ENCODE measurements around the gene CDH8.
A peak's percentile ranks its signal among the peaks of the same experiment; 100 is the strongest.

The CDH8 gene

GRCh38 chr16:62059527-62059926 lies 23.3 kb upstream of the CDH8 start:
- H3K27me3 ChIP-seq (ENCODE audit: control insufficient read depth in 5 of 5, insufficient read depth in 4 of 5, low read length in 5 of 5) = no peaks in the 10 kb centered on the region
- no peak overlapping the region for H3K27ac ChIP-seq (ENCODE audit: low read depth, low read length)
- H3K4me3 ChIP-seq (ENCODE audit: low read depth in 1 of 5, low read length in 5 of 5) = no peak overlapping the region
- H3K9ac ChIP-seq (ENCODE audit: low read length in 5 of 5) = no peak overlapping the region
- no peaks in the 10 kb centered on the region for H3K4me1 ChIP-seq (ENCODE audit: control insufficient read depth in 5 of 5, insufficient read depth in 5 of 5, low read length in 5 of 5)
- no peaks in the 10 kb centered on the region for H3K9me3 ChIP-seq (ENCODE audit: control insufficient read depth in 5 of 5, low read length in 5 of 5)
- no peaks in the 10 kb centered on the region for H3K36me3 ChIP-seq (ENCODE audit: control insufficient read depth in 5 of 5, insufficient read depth in 5 of 5, low read length in 5 of 5)

DNA sequence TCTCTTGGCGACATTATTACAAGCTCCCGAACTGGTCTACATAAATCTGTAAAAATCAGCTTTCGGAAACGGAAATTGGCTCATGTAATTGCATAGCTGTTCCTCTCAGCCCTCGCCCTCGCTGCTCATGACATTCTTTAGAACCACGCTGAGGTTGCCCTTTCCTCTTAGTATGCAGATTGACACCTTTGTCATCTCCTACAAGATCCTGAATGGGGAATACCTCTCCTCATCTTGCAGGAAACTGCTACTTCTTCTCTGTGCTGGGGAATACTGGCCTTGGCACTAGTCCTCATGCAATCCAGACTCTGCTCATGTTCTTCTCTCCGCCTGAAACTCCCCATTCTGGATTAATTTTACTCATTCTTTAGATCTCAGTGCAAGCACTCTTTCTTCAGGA lies 22.2 kb upstream of the CDH8 start:
- no peaks in the 10 kb centered on the region for H3K36me3 ChIP-seq (ENCODE audit: control insufficient read depth in 5 of 5, insufficient read depth in 5 of 5, low read length in 5 of 5)
- H3K4me3 ChIP-seq (ENCODE audit: low read depth in 1 of 5, low read length in 5 of 5) = no peak overlapping the region
- no peak overlapping the region for H3K9ac ChIP-seq (ENCODE audit: low read length in 5 of 5)
- no peaks in the 10 kb centered on the region for H3K27me3 ChIP-seq (ENCODE audit: control insufficient read depth in 5 of 5, insufficient read depth in 4 of 5, low read length in 5 of 5)
- no peaks in the 10 kb centered on the region for H3K4me1 ChIP-seq (ENCODE audit: control insufficient read depth in 5 of 5, insufficient read depth in 5 of 5, low read length in 5 of 5)
- no peaks in the 10 kb centered on the region for H3K9me3 ChIP-seq (ENCODE audit: control insufficient read depth in 5 of 5, low read length in 5 of 5)
- H3K27ac ChIP-seq (ENCODE audit: low read depth, low read length) = no peak overlapping the region

GRCh38 chr16:62051942-62052341 lies 15.7 kb upstream of the CDH8 start:
- Histone ChIP-seq H3K27me3 (ENCODE audit: control insufficient read depth in 5 of 5, insufficient read depth in 4 of 5, low read length in 5 of 5) (no peaks in the 10 kb centered on the region), H3K4me3 (ENCODE audit: low read depth in 1 of 5, low read length in 5 of 5) (no peak overlapping the region), H3K27ac (ENCODE audit: low read depth, low read length) (no peak overlapping the region), H3K4me1 (ENCODE audit: control insufficient read depth in 5 of 5, insufficient read depth in 5 of 5, low read length in 5 of 5) (no peaks in the 10 kb centered on the region), H3K9ac (ENCODE audit: low read length in 5 of 5) (no peak overlapping the region), H3K9me3 (ENCODE audit: control insufficient read depth in 5 of 5, low read length in 5 of 5) (no peaks in the 10 kb centered on the region), H3K36me3 (ENCODE audit: control insufficient read depth in 5 of 5, insufficient read depth in 5 of 5, low read length in 5 of 5) (no peaks in the 10 kb centered on the region)

DNA sequence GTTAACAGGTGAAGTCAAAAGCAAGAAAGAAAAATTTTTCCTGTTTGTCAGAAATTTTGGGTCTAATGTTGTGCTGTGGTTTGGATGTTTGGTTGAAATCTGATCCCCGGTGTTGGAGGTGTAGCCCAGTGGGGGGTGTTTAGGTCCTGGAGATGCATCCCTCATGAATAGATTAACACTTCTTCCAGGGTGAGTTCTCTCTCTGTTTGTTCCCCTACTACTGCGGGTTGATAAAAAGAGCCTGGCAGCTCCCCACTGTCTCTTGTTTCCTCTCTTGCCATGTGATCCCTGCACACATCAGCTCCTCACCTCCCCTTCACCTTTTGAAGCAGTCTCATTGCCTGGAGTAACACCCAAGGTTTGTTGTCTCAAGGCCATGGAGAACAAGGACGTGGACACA lies 14.6 kb upstream of the CDH8 start:
- no peak overlapping the region for H3K4me3 ChIP-seq (ENCODE audit: low read depth in 1 of 5, low read length in 5 of 5)
- H3K27me3 ChIP-seq (ENCODE audit: control insufficient read depth in 5 of 5, insufficient read depth in 4 of 5, low read length in 5 of 5) = no peaks in the 10 kb centered on the region
- no peaks in the 10 kb centered on the region for H3K9me3 ChIP-seq (ENCODE audit: control insufficient read depth in 5 of 5, low read length in 5 of 5)
- no peaks in the 10 kb centered on the region for H3K36me3 ChIP-seq (ENCODE audit: control insufficient read depth in 5 of 5, insufficient read depth in 5 of 5, low read length in 5 of 5)
- no peak overlapping the region for H3K9ac ChIP-seq (ENCODE audit: low read length in 5 of 5)
- no peak overlapping the region for H3K27ac ChIP-seq (ENCODE audit: low read depth, low read length)
- no peaks in the 10 kb centered on the region for H3K4me1 ChIP-seq (ENCODE audit: control insufficient read depth in 5 of 5, insufficient read depth in 5 of 5, low read length in 5 of 5)

- H3K9me3 ChIP-seq (ENCODE audit: control insufficient read depth in 5 of 5, low read length in 5 of 5) = no peaks in the 10 kb centered on the region
- H3K4me3 ChIP-seq (ENCODE audit: low read depth in 1 of 5, low read length in 5 of 5) = no peak overlapping the region
- H3K4me1 ChIP-seq (ENCODE audit: control insufficient read depth in 5 of 5, insufficient read depth in 5 of 5, low read length in 5 of 5) = no peaks in the 10 kb centered on the region
- no peaks in the 10 kb centered on the region for H3K36me3 ChIP-seq (ENCODE audit: control insufficient read depth in 5 of 5, insufficient read depth in 5 of 5, low read length in 5 of 5)
- no peaks in the 10 kb centered on the region for H3K27me3 ChIP-seq (ENCODE audit: control insufficient read depth in 5 of 5, insufficient read depth in 4 of 5, low read length in 5 of 5)
- H3K9ac ChIP-seq (ENCODE audit: low read length in 5 of 5) = no peak overlapping the region
- no peak overlapping the region for H3K27ac ChIP-seq (ENCODE audit: low read depth, low read length)
Measured at GRCh38 chr16:62046801-62047200, 10.6 kb upstream of the CDH8 start.

GRCh38 chr16:62041401-62041800 lies 5.2 kb upstream of the CDH8 start:
- Histone ChIP-seq H3K27me3 (ENCODE audit: control insufficient read depth in 5 of 5, insufficient read depth in 4 of 5, low read length in 5 of 5) (peaks cover 0 to 12% (median 7%) of the 10 kb centered on the region in 5 donors), H3K36me3 (ENCODE audit: control insufficient read depth in 5 of 5, insufficient read depth in 5 of 5, low read length in 5 of 5) (no peaks in the 10 kb centered on the region), H3K9me3 (ENCODE audit: control insufficient read depth in 5 of 5, low read length in 5 of 5) (no peaks in the 10 kb centered on the region), H3K27ac (ENCODE audit: low read depth, low read length) (no peak overlapping the region), H3K9ac (ENCODE audit: low read length in 5 of 5) (no peak overlapping the region), H3K4me1 (ENCODE audit: control insufficient read depth in 5 of 5, insufficient read depth in 5 of 5, low read length in 5 of 5) (no peaks in the 10 kb centered on the region), H3K4me3 (ENCODE audit: low read depth in 1 of 5, low read length in 5 of 5) (no peak overlapping the region)

DNA sequence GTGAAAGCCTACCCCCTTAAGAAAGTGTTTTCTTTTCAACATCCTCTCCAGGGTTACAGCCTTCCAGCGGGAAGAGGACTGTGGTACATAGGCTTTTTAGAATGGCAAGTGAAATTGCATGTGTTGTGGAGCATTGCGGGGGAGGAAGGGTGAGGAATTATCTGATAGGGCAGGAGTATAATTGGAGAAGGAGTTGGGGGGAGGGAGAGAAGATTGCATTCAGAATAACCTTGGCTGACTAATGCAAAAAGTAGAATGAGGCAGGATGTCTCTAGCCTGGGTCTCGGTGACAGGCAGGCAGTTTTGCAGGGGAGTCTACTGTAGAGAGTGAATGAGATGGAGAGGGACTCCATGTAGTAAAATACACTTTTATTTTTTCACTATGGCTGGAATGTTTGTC lies 2.4 kb upstream of the CDH8 start:
- Histone ChIP-seq H3K36me3 (ENCODE audit: control insufficient read depth in 5 of 5, insufficient read depth in 5 of 5, low read length in 5 of 5) (no peaks in the 10 kb centered on the region), H3K4me1 (ENCODE audit: control insufficient read depth in 5 of 5, insufficient read depth in 5 of 5, low read length in 5 of 5) (peaks cover 0 to 19% (median 12%) of the 10 kb centered on the region in 5 donors), H3K9ac (ENCODE audit: low read length in 5 of 5) (no peak overlapping the region), H3K27me3 (ENCODE audit: control insufficient read depth in 5 of 5, insufficient read depth in 4 of 5, low read length in 5 of 5) (peaks cover 18 to 32% (median 29%) of the 10 kb centered on the region in 5 donors), H3K9me3 (ENCODE audit: control insufficient read depth in 5 of 5, low read length in 5 of 5) (no peaks in the 10 kb centered on the region), H3K4me3 (ENCODE audit: low read depth in 1 of 5, low read length in 5 of 5) (no peak overlapping the region), H3K27ac (ENCODE audit: low read depth, low read length) (no peak overlapping the region)

GRCh38 chr16:62038225-62038624 lies 2.0 kb upstream of the CDH8 start:
- no peaks in the 10 kb centered on the region for H3K36me3 ChIP-seq (ENCODE audit: control insufficient read depth in 5 of 5, insufficient read depth in 5 of 5, low read length in 5 of 5)

GRCh38 chr16:62036802-62037135 lies 531 bp upstream of the CDH8 start:
- H3K4me1 ChIP-seq (ENCODE audit: control insufficient read depth in 5 of 5, insufficient read depth in 5 of 5, low read length in 5 of 5) = peaks cover 0 to 19% (median 12%) of the 10 kb centered on the region in 5 donors
- H3K4me3 ChIP-seq (ENCODE audit: low read depth in 1 of 5, low read length in 5 of 5) = no peak overlapping the region
- no peak overlapping the region for H3K27ac ChIP-seq (ENCODE audit: low read depth, low read length)
- peaks cover 22 to 35% (median 29%) of the 10 kb centered on the region in 5 donors for H3K27me3 ChIP-seq (ENCODE audit: control insufficient read depth in 5 of 5, insufficient read depth in 4 of 5, low read length in 5 of 5)
- no peak overlapping the region for H3K9ac ChIP-seq (ENCODE audit: low read length in 5 of 5)
- no peaks in the 10 kb centered on the region for H3K9me3 ChIP-seq (ENCODE audit: control insufficient read depth in 5 of 5, low read length in 5 of 5)
- H3K36me3 ChIP-seq (ENCODE audit: control insufficient read depth in 5 of 5, insufficient read depth in 5 of 5, low read length in 5 of 5) = no peaks in the 10 kb centered on the region

More at GRCh38 chr16:62038225-62038624, 2.0 kb upstream of the CDH8 start:
- Histone ChIP-seq H3K27ac (ENCODE audit: low read depth, low read length) (no peak overlapping the region), H3K4me3 (ENCODE audit: low read depth in 1 of 5, low read length in 5 of 5) (no peak overlapping the region), H3K27me3 (ENCODE audit: control insufficient read depth in 5 of 5, insufficient read depth in 4 of 5, low read length in 5 of 5) (peaks cover 18 to 32% (median 29%) of the 10 kb centered on the region in 5 donors), H3K9me3 (ENCODE audit: control insufficient read depth in 5 of 5, low read length in 5 of 5) (no peaks in the 10 kb centered on the region), H3K9ac (ENCODE audit: low read length in 5 of 5) (no peak overlapping the region), H3K4me1 (ENCODE audit: control insufficient read depth in 5 of 5, insufficient read depth in 5 of 5, low read length in 5 of 5) (peaks cover 0 to 19% (median 12%) of the 10 kb centered on the region in 5 donors)

DNA sequence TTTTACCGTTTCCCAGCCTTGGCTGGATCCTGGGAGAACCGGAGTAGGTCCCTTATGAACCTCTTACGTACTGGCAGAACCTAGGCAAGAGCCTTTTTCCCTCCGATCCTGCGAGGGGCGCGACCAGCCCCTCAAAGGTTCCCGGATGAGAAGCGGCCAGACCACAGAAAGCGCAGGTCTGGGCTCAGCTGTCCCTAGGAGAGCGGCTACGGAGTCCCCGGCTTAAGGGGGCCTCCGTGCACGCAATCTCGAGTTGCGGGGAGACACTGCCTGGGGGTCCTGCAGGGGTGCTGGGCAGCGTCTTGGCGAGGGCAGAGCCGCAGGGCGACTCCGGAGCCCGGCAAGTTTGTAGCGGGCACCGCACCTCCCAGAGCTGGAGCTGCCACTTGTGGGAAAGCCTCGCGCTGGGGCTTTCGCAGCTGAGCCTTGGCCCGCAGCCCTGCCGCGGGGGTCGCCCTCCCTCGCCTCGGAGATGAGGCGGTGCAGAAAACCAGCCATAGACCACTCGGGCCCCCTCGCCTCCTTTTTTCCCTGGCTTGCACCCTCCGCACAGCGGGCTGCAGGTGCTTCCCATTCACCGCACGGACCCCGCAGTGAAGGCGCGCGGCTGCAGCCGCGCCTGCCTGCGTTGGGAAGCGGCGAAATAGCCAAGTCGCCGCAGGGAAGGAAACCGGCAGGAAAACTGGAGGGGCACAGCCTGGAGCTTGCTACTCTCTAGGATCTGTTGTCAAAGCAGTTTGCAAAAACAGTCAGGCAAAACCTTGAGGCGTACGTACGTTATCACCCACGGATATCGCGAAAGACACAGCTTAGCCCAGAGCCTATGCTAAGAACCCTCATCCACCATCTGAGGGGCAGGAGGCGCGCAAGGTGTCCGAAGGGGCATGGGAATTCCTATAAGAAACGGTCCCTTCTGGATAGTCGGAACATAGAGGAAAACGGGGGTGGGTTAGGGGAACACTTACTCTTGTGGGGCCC lies 834 bp downstream of the CDH8 start:
- peak overlapping the region; percentile 10 to 33 (median 27) for H3K4me3 ChIP-seq (ENCODE audit: low read depth in 1 of 5, low read length in 5 of 5)
- H3K27ac ChIP-seq (ENCODE audit: low read depth, low read length) = no peak overlapping the region
- peaks cover 22 to 35% (median 29%) of the 10 kb centered on the region in 5 donors for H3K27me3 ChIP-seq (ENCODE audit: control insufficient read depth in 5 of 5, insufficient read depth in 4 of 5, low read length in 5 of 5)
- H3K36me3 ChIP-seq (ENCODE audit: control insufficient read depth in 5 of 5, insufficient read depth in 5 of 5, low read length in 5 of 5) = no peaks in the 10 kb centered on the region
- no peak overlapping the region for H3K9ac ChIP-seq (ENCODE audit: low read length in 5 of 5)
- H3K4me1 ChIP-seq (ENCODE audit: control insufficient read depth in 5 of 5, insufficient read depth in 5 of 5, low read length in 5 of 5) = peaks cover 0 to 19% (median 12%) of the 10 kb centered on the region in 5 donors
- H3K9me3 ChIP-seq (ENCODE audit: control insufficient read depth in 5 of 5, low read length in 5 of 5) = no peaks in the 10 kb centered on the region
